Pancreas (tissue), 10 donors: ENCODE results near the gene SKOR1. TPM values are rescaled to one million over a fixed set of nuclear protein-coding genes. Genes with fewer than 3 reads are reported as not detected.

ENCODE experiments used
- ATAC-seq, 4 donors: fragments of 200-7000 bp; cut with Tn5 transposase; one replicate each; pipeline versions ENCODE4 v1.8.0 to v1.9.1; 2020; ENCODE audit warnings: mild to moderate bottlenecking in 4 of 4, moderate library complexity in 4 of 4
- DNase-seq, 6 donors: peaks; one replicate each; pipeline ENCODE4 v3.0.0-alpha.2; 2020
- FAIRE-seq: peaks from 2 replicates; lab custom pipeline; 2012; peaks lifted over from hg19 to GRCh38; lab: Jason Lieb, UNC
- H3K27ac ChIP-seq, 4 donors: fragments of 200-600 bp; sonication (generic); 1 replicate in 3 of 4; 2 replicates in 1 of 4; pipeline versions ENCODE4 v1.5.0 to v1.8.0; 2020
- H3K27me3 ChIP-seq, 4 donors: fragments of 200-600 bp; one replicate each; pipeline ENCODE4 v1.8.0; 2021
- H3K36me3 ChIP-seq, 3 donors: fragments of 200-600 bp; sonication (generic) in 1 of 3; one replicate each; pipeline versions ENCODE4 v1.5.0 to v1.8.0; 2020 to 2021
- H3K4me1 ChIP-seq, 3 donors: fragments of 200-600 bp; one replicate each; pipeline ENCODE4 v1.8.0; 2021
- H3K4me3 ChIP-seq, 4 donors: fragments of 200-600 bp; sonication (generic) in 2 of 4; one replicate each; pipeline versions ENCODE4 v1.5.0 to v1.8.0; 2020 to 2021
- H3K9me3 ChIP-seq, 4 donors: fragments of 200-600 bp; one replicate each; pipeline ENCODE4 v1.8.0; 2021
- CTCF ChIP-seq, 4 donors: fragments of 200-600 bp; sonication (generic) in 3 of 4; IDR thresholded peaks; one replicate each; pipeline versions ENCODE4 v1.5.0 to v1.8.0; 2021; ENCODE audit warnings: antibody characterized with exemption in 4 of 4
- WGBS, 2 donors: extraction: QIAGEN DNeasy Blood & Tissue Kit; methylation state at CpG; one replicate each; pipeline ENCODE4 v1.1.7; 2013; 5-methylcytosine and 5-hydroxymethylcytosine counted together
- intact Hi-C, 3 donors: fragments of 100-400 bp; cut with DNase I; formaldehyde crosslinking; loops; one replicate each; pipeline versions ENCODE4 v1.11.1 to v1.14.2; 2022
- polyA plus RNA-seq, 2 donors: library from polyadenylated mRNA; stranded (reverse); fragments of 200-250 nt; gene quantifications; one replicate each; pipeline ENCODE4 v1.2.3, GENCODE V29; 2013
- total RNA-seq, 6 donors: library from RNA; stranded (reverse); fragmentation: NEBNext Ultra II Directional in 4 of 6; extraction: Animal tissue kit (Norgen Biotek cat#: 25700) in 4 of 6; gene quantifications; one replicate each; pipeline versions ENCODE4 v1.2.1 to v1.2.4, GENCODE V29; 2021 to 2023
- donor health status: healthy with polysubstance abuse.
- donor health status: DM: no; HTN: no; CAD: no; lungs with moderate emphysema.
- donor health status: DM: no; HTN: no; CAD: no.
- donor health status: control.
- donor health status: control.
- donor health status: Bipolar disorder and iron deficiency.
- donor health status: DM: yes; HTN: yes; CAD: no.
- donor health status: DM: no; HTN: no; CAD: no.
- donor health status: DM: no; HTN: no; CAD: no.
- donor health status: DM: yes; HTN: yes; CAD: no.

Gene SKOR1
- total and polyA plus RNA-seq, 8 donors: 0.09 to 0.54 (median 0.36) TPM

- Histone ChIP-seq H3K27me3 (peaks cover 0 to 56% (median 13%) of the 10 kb centered on the region in 4 donors), H3K4me3 (no peak overlapping the region), H3K36me3 (no peaks in the 10 kb centered on the region), H3K4me1 (peaks cover 0 to 4% (median 4%) of the 10 kb centered on the region in 3 donors), H3K9me3 (no peaks in the 10 kb centered on the region), H3K27ac (no peak overlapping the region)
- 6 to 7% methylated on average over 39 of the region's 39 CpGs for WGBS, 2 donors
- DNase-seq: peak in 4 of 6 donors; percentile 38 to 84 (median 52)
- intact Hi-C loops: no loop called here
- peak; percentile 71 to 92 (median 82) for ATAC-seq
- TF ChIP-seq CTCF (IDR thresholded peaks at IDR 0.05): no peak
- no peak for FAIRE-seq
These were observed 4.1 kb upstream of the SKOR1 start for GRCh38 chr15:67820992-67821783.

GRCh38 chr15:67821784-67822440 is 3.4 kb upstream of the SKOR1 start:
- intact Hi-C loops: no loop called here
- FAIRE-seq: no peak
- no peak for ATAC-seq
- peaks cover 0 to 4% (median 4%) of the 10 kb centered on the region in 3 donors for H3K4me1 ChIP-seq
- no peaks in the 10 kb centered on the region for H3K9me3 ChIP-seq
- no peak overlapping the region for H3K27ac ChIP-seq
- H3K4me3 ChIP-seq: no peak overlapping the region
- WGBS, 2 donors: 4 to 5% methylated on average over 42 to 43 of the region's 43 CpGs
- peaks cover 0 to 63% (median 16%) of the 10 kb centered on the region in 4 donors for H3K27me3 ChIP-seq
- no peaks in the 10 kb centered on the region for H3K36me3 ChIP-seq
- no peak for TF ChIP-seq CTCF (IDR thresholded peaks at IDR 0.05)
- DNase-seq: peak in 1 of 6 donors; percentile 40

- Histone ChIP-seq H3K9me3 (no peaks in the 10 kb centered on the region), H3K36me3 (no peaks in the 10 kb centered on the region), H3K27ac (no peak overlapping the region), H3K4me1 (peaks cover 0 to 4% (median 4%) of the 10 kb centered on the region in 3 donors), H3K27me3 (peaks cover 0 to 71% (median 21%) of the 10 kb centered on the region in 4 donors), H3K4me3 (peak overlapping the region in 1 of 4 donors; percentile 42)
- DNase-seq: peak in 1 of 6 donors; percentile 64
- intact Hi-C loops: no loop called here
- no peak for FAIRE-seq
- ATAC-seq: no peak
- no peak for TF ChIP-seq CTCF (IDR thresholded peaks at IDR 0.05)
- 3 to 5% methylated on average over 29 to 46 of the region's 46 CpGs for WGBS, 2 donors
These were observed 2.6 kb upstream of the SKOR1 start for GRCh38 chr15:67822537-67823313.

- TF ChIP-seq CTCF (IDR thresholded peaks at IDR 0.05): no peak
- ATAC-seq: no peak
- peak in 2 of 6 donors; percentile 50 to 67 for DNase-seq
- no peaks in the 10 kb centered on the region for H3K9me3 ChIP-seq
- H3K27ac ChIP-seq: no peak overlapping the region
- WGBS, 2 donors: 3 to 5% methylated on average over 48 to 94 of the region's 94 CpGs
- peak overlapping the region in 1 of 4 donors; percentile 42 for H3K4me3 ChIP-seq
- H3K27me3 ChIP-seq: peaks cover 0 to 77% (median 23%) of the 10 kb centered on the region in 4 donors
- no peaks in the 10 kb centered on the region for H3K36me3 ChIP-seq
- FAIRE-seq: no peak
- H3K4me1 ChIP-seq: peaks cover 0 to 4% (median 4%) of the 10 kb centered on the region in 3 donors
- intact Hi-C loops: no loop called here
These were observed 1.8 kb upstream of the SKOR1 start for GRCh38 chr15:67823314-67824196.
